ENCODE results near the gene KRTAP12-1.
"Not testable (repeated sequence)": the region's sequence is repeated elsewhere in the genome, so short reads cannot be mapped to it uniquely, and the experiment has no call there.

DNA sequence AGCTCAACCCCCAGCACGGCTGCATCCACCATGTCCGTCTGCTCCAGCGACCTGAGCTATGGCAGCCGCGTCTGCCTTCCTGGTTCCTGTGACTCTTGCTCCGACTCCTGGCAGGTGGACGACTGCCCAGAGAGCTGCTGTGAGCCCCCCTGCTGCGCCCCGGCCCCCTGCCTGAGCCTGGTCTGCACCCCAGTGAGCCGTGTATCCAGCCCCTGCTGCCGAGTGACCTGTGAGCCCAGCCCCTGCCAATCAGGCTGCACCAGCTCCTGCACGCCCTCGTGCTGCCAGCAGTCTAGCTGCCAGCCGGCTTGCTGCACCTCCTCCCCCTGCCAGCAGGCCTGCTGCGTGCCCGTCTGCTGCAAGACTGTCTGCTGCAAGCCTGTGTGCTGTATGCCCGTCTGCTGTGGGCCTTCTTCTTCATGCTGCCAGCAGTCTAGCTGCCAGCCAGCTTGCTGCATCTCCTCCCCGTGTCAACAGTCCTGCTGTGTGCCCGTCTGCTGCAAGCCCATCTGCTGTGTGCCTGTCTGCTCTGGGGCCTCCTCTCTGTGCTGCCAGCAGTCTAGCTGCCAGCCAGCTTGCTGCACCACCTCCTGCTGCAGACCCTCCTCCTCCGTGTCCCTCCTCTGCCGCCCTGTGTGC is 15.3 kb upstream of the KRTAP12-1 start, which contains the start of gene KRTAP10-12:
- not testable (repeated sequence) for TF ChIP-seq CTCF, POLR2A (IDR thresholded peaks at IDR 0.05)

All from Peyer's patch (tissue), 4 donors.